NCI-H146 treated with DMSO at 0.1 percent for 48 hours (cell line): ENCODE data around the gene RDH13.
A peak's percentile ranks its signal among the peaks of the same experiment; 100 is the strongest.
"Not testable (repeated sequence)": the region's sequence is repeated elsewhere in the genome, so short reads cannot be mapped to it uniquely, and the experiment has no call there.

ENCODE experiments used
- DNase-seq: peaks from one replicate; lab custom pipeline; 2025; ENCODE audit not compliant: unreplicated experiment; lab: John Stamatoyannopoulos, UW

RDH13 gene

GRCh38 chr19:55077106-55077505 lies 14.2 kb upstream of the RDH13 start:
- no peak for DNase-seq

DNA sequence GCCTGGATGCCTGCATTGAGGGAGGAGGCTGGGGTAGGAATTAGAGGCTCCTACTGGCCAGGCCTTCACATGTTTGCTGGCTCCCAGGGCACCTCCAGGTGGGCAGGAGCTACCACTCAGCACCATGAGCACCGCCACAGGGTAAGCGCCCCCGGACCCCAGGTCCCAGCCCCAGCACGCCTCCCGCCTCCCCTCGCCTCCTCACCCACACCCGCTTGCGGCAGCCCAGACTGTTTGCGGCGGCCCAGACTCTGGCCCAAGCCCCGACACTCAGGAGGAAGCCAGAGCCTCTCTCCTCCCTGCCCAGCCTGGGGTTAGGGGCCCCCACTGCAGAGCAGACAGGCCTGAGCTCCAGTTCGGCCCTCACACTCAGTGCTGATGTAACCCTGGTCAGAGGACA lies 13.4 kb upstream of the RDH13 start:
- DNase-seq = no peak

- DNase-seq = peak; percentile 6
Measured at GRCh38 chr19:55075371-55075998, 12.5 kb upstream of the RDH13 start, which contains the start of gene EPS8L1. EPS8L1 (plus strand) TSS chr19:55075869; CDS start chr19:55076445, 576 bp downstream.

DNA sequence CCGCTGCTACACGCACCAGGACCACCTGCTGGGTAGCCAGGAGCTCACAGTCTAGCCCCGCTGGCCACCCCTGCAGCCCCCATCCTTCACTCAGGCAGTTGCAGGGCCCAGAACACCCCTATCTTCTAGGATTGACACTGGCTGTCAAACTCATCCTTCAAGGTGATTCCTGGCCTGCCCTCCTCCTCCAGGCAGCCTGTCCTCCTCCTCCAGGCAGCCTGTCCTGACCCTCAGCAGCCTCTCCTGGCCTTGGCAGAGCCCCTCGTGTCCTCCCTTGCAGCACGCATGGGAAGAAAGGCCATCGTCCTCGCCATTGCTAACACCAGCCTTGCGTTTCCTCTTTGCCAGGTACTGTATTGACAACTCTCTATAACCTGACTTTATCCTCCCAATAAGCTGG lies 9.0 kb upstream of the RDH13 start:
- no peak for DNase-seq

GRCh38 chr19:55071129-55071502 lies 8.2 kb upstream of the RDH13 start:
- DNase-seq = no peak

GRCh38 chr19:55070466-55071128 lies 7.6 kb upstream of the RDH13 start:
- DNase-seq = no peak

DNA sequence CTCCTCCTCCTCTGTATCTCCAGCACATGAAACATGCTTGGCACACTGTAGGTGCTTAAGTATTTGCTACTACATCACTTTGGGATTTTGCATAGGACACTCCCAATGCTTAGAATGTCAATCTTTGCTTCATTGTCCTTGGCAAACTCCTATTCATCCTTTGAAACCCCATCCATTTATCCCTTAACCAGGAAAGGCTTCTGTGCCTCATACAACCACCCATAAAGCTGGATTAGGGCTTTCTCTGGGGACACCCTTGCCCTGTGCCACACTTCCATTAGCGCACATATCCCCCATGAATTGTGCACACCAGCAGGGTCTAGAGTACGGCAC lies 6.9 kb upstream of the RDH13 start:
- no peak for DNase-seq

- peak; percentile 43 for DNase-seq
Measured at GRCh38 chr19:55068950-55069864, 6.3 kb upstream of the RDH13 start.

GRCh38 chr19:55067869-55068268 lies 4.9 kb upstream of the RDH13 start:
- DNase-seq = no peak

GRCh38 chr19:55066107-55066709 lies 3.3 kb upstream of the RDH13 start:
- no peak for DNase-seq

DNA sequence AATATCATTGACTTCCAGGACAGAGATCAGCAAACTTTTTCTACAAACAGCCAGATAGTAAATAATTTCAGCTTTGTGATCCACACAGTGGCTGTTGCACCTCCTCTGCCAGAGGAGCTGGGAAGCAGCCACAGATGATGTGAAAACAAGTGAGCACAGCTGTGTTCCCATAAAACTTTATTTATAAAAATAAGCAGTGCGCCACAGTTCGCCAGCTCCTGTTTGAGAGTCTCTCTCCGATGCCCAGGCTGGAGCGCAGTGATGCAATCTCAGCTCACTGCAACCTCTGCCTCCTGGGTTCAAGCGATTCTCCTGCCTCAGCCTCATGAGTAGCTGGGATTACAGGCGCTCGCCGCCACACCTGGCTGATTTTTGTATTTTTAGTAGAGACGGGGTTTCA lies 2.6 kb upstream of the RDH13 start:
- not testable (repeated sequence) for DNase-seq

- DNase-seq = no peak
Measured at GRCh38 chr19:55063492-55063843, 520 bp upstream of the RDH13 start.

GRCh38 chr19:55060287-55060686 lies 2.7 kb downstream of the RDH13 start:
- not testable (repeated sequence) for DNase-seq

DNA sequence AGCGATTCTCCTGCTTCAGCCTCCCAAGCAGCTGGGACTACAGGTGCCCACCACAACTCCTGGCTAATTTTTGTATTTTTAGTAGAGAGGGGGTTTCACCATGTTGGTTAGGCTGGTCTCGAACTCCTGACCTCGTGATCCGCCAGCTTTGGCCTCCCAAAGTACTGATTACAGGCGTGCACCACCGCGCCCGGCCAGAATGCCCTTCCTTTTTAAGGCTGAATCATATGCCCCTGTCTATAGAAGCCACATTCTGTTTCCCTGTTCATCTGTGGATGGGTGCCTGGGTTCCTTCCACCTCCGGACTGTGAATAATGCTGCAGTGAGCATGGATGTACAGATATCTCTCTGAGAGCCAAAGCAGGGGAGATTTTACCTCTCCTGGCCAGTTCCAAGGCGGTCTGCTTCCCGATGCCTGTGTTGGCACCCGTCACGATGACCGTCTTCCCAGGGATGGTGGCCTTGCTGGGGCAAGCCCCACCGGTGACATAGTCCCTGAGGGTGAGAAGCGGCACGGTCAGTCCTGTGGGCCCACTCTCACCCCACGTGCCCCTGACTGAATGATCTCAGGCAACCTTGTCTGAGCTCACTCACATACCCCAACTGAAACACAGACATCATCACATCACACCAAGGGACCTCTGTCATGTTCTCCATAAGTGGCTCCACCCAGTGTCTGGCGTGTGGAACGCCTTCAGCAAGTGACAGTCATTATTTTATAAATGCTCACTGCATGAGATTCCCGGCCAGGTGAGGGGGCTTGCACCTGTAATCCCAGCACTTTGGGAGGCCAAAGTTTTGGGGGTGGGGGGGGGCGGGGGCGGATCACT lies 4.0 kb downstream of the RDH13 start:
- no peak for DNase-seq

- no peak for DNase-seq
Measured at GRCh38 chr19:55056827-55057226, 6.1 kb downstream of the RDH13 start.

- no peak for DNase-seq
Measured at GRCh38 chr19:55053735-55054134, 9.2 kb downstream of the RDH13 start.

DNA sequence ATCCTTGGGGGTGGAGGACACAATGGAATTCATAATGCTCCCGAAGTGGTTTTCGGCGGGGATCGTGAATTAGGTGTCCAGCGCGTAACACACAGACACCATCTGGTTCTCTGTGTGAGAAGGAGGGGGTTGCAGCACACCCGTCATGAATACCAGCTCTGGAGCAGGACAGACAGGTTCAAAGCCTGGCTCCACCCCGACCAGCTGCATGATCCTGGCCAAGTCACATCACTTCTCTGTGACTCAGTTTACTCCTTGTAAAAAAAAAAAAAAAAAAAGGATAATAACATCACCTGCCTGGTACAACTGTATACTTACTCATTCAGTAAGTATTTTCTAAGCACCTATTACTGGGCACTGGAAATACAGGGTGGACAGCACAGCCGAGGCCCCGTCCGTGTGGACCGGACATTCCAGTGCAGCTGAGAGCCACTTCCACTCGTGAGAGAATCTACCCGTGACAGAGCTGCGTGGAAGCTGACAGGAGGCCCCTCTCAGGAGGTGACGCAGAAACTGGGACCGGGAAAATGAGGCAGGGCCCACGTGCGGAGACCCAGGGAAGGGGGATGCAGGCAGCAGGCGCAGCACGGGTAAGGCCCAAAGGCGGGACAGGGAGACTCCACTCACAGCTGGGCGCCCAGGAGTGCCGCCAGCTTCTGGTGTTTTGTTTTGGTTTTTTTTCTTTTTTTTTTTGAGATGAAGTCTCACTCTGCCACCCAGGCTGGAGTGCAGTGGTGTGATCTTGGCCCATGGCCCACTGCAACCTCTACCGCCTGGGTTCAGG lies 12.0 kb downstream of the RDH13 start:
- DNase-seq = no peak

DNA sequence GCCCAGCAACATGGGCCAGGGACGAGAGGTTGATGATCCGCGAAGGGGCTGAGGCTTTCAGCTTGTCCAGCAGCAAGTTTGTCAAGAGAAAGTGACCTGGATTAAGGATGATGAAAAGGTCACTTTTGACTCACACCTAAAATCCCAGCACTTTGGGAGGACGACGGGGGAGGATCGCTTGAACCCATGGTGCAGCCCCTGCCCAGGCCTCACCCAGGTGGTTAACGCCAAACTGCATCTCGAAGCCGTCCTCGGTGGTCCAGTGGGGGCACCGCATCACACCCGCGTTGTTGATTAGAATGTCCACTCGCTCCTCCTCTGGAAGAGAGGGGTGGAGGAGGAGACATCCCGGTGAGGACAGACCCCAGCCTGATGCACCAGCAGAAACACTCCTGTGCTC lies 14.5 kb downstream of the RDH13 start:
- no peak for DNase-seq

DNA sequence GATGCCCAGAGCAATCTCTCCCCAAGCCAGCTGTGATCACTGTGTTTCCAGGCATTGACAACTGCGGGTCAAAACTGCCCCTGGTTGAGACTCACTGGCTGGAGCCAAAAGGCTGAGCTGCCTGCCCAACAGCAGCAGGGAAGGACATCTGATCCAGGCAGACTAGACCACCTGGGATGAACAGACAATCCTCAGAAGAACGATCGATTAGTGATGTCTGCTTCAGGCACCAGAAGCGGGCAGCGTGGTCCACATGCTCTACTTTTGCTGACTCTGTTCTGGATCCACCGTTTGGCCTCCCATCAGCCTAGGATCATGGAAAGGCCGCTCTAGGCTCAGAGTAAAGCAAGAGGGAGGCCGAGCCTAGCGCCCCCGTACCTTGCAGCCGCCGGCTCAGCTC lies 15.0 kb downstream of the RDH13 start:
- DNase-seq = no peak

DNA sequence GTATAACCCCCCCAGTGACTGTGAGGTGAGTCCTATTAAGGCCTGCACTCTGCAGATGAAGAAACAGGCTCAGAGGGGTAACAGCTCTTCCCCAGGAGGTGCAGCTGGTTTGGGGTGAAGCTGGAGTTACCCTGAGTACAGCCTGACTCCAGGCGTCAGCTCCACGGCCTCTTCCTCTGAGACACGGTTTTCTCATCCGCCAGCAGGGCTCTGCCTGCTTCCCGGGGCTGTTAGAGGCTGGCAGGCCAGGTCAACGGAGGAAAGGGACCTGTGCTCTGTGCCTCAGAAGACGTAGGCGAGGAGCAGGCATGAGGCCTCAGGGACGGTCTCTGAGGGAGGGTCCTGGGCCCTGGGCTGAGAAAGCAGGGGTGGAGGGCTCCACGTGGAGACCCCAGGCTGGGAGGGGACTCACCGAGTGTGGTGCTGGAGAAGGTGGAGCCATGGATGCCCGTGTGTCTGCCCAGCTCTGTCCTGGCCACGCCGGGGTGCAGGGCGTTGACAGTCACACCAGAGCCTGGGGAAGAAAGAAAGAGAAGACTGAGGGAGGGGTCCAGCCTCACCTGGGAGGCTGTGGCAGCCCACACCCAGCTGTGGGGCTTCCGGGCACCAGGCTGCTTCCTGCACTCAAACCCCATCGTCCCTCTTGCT lies 15.8 kb downstream of the RDH13 start:
- DNase-seq = no peak
